B cell (primary cell): ENCODE data around the gene TLE2. TPM values are rescaled to one million over a fixed set of nuclear protein-coding genes. Genes with fewer than 3 reads are reported as not detected.

ENCODE experiments used
- ATAC-seq: fragments of 200-7000 bp; cut with Tn5 transposase; one replicate; pipeline ENCODE4 v1.10.0; 2021; ENCODE audit warnings: low read depth, mild to moderate bottlenecking, moderate number of reproducible peaks, moderate library complexity
- CTCF ChIA-PET: fragments of 350-600 bp; sonication (Branson Sonifier 250); formaldehyde crosslinking; loops from one replicate; lab custom pipeline; 2021; ENCODE audit warnings: antibody characterized with exemption, inconsistent platforms; lab: Charles Lee
- POLR2A ChIA-PET: fragments of 350-600 bp; sonication (Branson Sonifier 250); formaldehyde crosslinking; loops from one replicate; lab custom pipeline; 2021; ENCODE audit warnings: antibody characterized with exemption; lab: Charles Lee
- DNase-seq: peaks from one replicate; pipeline ENCODE4 v3.0.0; 2013
- H2AFZ ChIP-seq: 2 replicates; pipeline ENCODE4 v1.6.1; 2012; ENCODE audit warnings: mild to moderate bottlenecking, low read depth, low read length; ENCODE audit not compliant: insufficient read depth, poor library complexity, severe bottlenecking
- H3K27ac ChIP-seq, 2 donors: 1 replicate in 1 of 2; 2 replicates in 1 of 2; pipeline ENCODE4 v1.5.1; 2012 to 2013; ENCODE audit warnings: low read length in 2 of 2, mild to moderate bottlenecking in 2 of 2, moderate library complexity in 1 of 2
- H3K27me3 ChIP-seq, 4 experiments: fragments of 200-600 bp in 1 of 4; sonication (generic) in 1 of 4; replicated peaks in 1 of 4; 1 replicate in 2 of 4; 2 replicates in 2 of 4; pipeline versions ENCODE4 v1.6.1 to v1.7.0; 2013 to 2016; ENCODE audit warnings: low read length in 3 of 4, mild to moderate bottlenecking in 2 of 4, mixed read lengths in 1 of 4, moderate library complexity in 1 of 4; ENCODE audit not compliant: insufficient read depth in 4 of 4, control insufficient read depth in 3 of 4; ENCODE audit errors: control extremely low read depth in 1 of 4
- H3K36me3 ChIP-seq, 2 experiments: replicated peaks in 1 of 2; 1 replicate in 1 of 2; 2 replicates in 1 of 2; pipeline versions ENCODE4 v1.6.1 to v1.7.1; 2013; ENCODE audit warnings: low read length in 1 of 2; ENCODE audit not compliant: insufficient read depth in 2 of 2, control insufficient read depth in 1 of 2; ENCODE audit errors: control extremely low read depth in 1 of 2, extremely low read depth in 1 of 2
- H3K4me1 ChIP-seq, 2 donors: fragments of 200-600 bp in 1 of 2; sonication (generic) in 1 of 2; 1 replicate in 1 of 2; 2 replicates in 1 of 2; pipeline versions ENCODE4 v1.5.1 to v1.6.1; 2013 to 2017; ENCODE audit warnings: low read length in 2 of 2; ENCODE audit not compliant: control insufficient read depth in 2 of 2, insufficient read depth in 2 of 2
- H3K4me2 ChIP-seq: replicated peaks from 2 replicates; pipeline ENCODE3; 2012; ENCODE audit warnings: mild to moderate bottlenecking, low read depth, low read length; ENCODE audit not compliant: poor library complexity, severe bottlenecking
- H3K4me3 ChIP-seq, 5 experiments: fragments of 200-600 bp in 1 of 5; sonication (generic) in 1 of 5; 1 replicate in 3 of 5; 2 replicates in 2 of 5; pipeline versions ENCODE4 v1.5.1 to v1.7.0; 2011 to 2016; ENCODE audit warnings: low read length in 4 of 5, mild to moderate bottlenecking in 4 of 5, low read depth in 2 of 5, control low read depth in 1 of 5, moderate library complexity in 1 of 5; ENCODE audit not compliant: insufficient read depth in 1 of 5; ENCODE audit errors: control extremely low read depth in 1 of 5, extremely low read depth in 1 of 5
- H3K79me2 ChIP-seq: fragments of 200-600 bp; sonication (generic); one replicate; pipeline ENCODE4 v1.6.0; 2016; ENCODE audit warnings: low read length; ENCODE audit not compliant: control insufficient read depth, insufficient read depth
- H3K9ac ChIP-seq: fragments of 200-600 bp; sonication (generic); 2 replicates; pipeline ENCODE4 v1.6.1; 2017; ENCODE audit warnings: mild to moderate bottlenecking, low read length, moderate library complexity
- H3K9me3 ChIP-seq, 3 donors: one replicate each; pipeline versions ENCODE4 v1.6.1 to v1.7.1; 2013; ENCODE audit warnings: low read length in 2 of 3; ENCODE audit not compliant: control insufficient read depth in 2 of 3, insufficient read depth in 1 of 3; ENCODE audit errors: control extremely low read depth in 1 of 3
- H4K20me1 ChIP-seq: 2 replicates; pipeline ENCODE4 v1.6.0; 2012; ENCODE audit warnings: mild to moderate bottlenecking, low read length; ENCODE audit not compliant: insufficient read depth, control insufficient read depth, poor library complexity, severe bottlenecking
- H3K27ac Mint-ChIP-seq: one replicate; pipeline ENCODE4 v1.8.0; 2021; ENCODE audit warnings: mixed read lengths
- H3K27me3 Mint-ChIP-seq: one replicate; pipeline ENCODE4 v1.8.0; 2021; ENCODE audit warnings: mixed read lengths
- H3K4me1 Mint-ChIP-seq: one replicate; pipeline ENCODE4 v1.8.0; 2021; ENCODE audit warnings: mixed read lengths
- H3K4me3 Mint-ChIP-seq: one replicate; pipeline ENCODE4 v1.8.0; 2021; ENCODE audit warnings: mixed read lengths
- H3K9me3 Mint-ChIP-seq: one replicate; pipeline ENCODE4 v1.8.0; 2022; ENCODE audit warnings: mixed read lengths; ENCODE audit not compliant: insufficient read depth
- CTCF ChIP-seq: fragments of 200-600 bp; IDR thresholded peaks from one replicate; pipeline ENCODE4 v1.8.0; 2022; ENCODE audit warnings: antibody characterized with exemption, mild to moderate bottlenecking
- EZH2 ChIP-seq: IDR thresholded peaks from 2 replicates; pipeline ENCODE4 v1.6.1; 2012; ENCODE audit warnings: borderline replicate concordance, low read depth, mild to moderate bottlenecking, moderate library complexity, low read length; ENCODE audit not compliant: insufficient read depth, poor library complexity, severe bottlenecking
- WGBS: methylation state at CpG from one replicate; pipeline ENCODE4 v1.1.5; 2013; ENCODE audit warnings: missing lambda C conversion rate; ENCODE audit not compliant: insufficient coverage; 5-methylcytosine and 5-hydroxymethylcytosine counted together
- intact Hi-C: fragments of 100-400 bp; cut with micrococcal nuclease; formaldehyde crosslinking; loops from one replicate; pipeline ENCODE4 v1.10.0; 2022
- polyA plus RNA-seq: library from polyadenylated mRNA; depleted of rRNA; stranded (reverse); fragments of >200 nt; gene quantifications from 2 replicates; pipeline ENCODE4 v1.2.3, GENCODE V29; 2012
- total RNA-seq, 2 donors: library from RNA; stranded (reverse); fragments of 120-200 nt in 1 of 2; gene quantifications; 1 replicate in 1 of 2; 2 replicates in 1 of 2; pipeline versions ENCODE4 v1.2.3 to v1.2.4, GENCODE V29; 2013 to 2022

Gene TLE2
- total and polyA plus RNA-seq, 2 donors (not counting 1 experiment from before 2014, with no cell fraction given), result 3.0 to 5.3 TPM

GRCh38 chr19:2973229-2973628 is 55.9 kb downstream of the TLE2 start:
- Histone ChIP-seq H3K79me2 (no peaks in the 10 kb centered on the region), H3K9me3 (peaks cover 0 to 10% (median 0%) of the 10 kb centered on the region in 3 donors), H2AFZ (no peak overlapping the region), H3K27ac (no peak overlapping the region), H3K4me1 (peaks cover 30 to 48% of the 10 kb centered on the region in 2 donors), H3K4me2 (no peak overlapping the region), H3K4me3 (no peak overlapping the region), H3K36me3 (no peaks in the 10 kb centered on the region), H4K20me1 (no peaks in the 10 kb centered on the region), H3K9ac (no peak overlapping the region), H3K27me3 (peaks cover 0 to 5% (median 2%) of the 10 kb centered on the region in 4 experiments)
- DNase-seq (no peak), ATAC-seq (no peak)
- Mint-ChIP-seq H3K4me1 (peaks cover 31% of the 10 kb centered on the region), H3K27me3 (no peaks in the 10 kb centered on the region), H3K9me3 (no peaks in the 10 kb centered on the region), H3K27ac (no peak overlapping the region), H3K4me3 (no peak overlapping the region)
- ChIA-PET POLR2A (interaction anchor here (0.7 kb wide), 1 partner anchor 518 kb away, joined by 5 read pairs; no protein-coding TSS in a partner anchor), CTCF (interaction anchor here (1.1 to 1.2 kb wide), 2 partner anchors 11 to 131 kb away, joined by 3 to 4 read pairs; no protein-coding TSS in a partner anchor)
- intact Hi-C loops, result no loop called here
- 100% methylated on average over 1 of the region's 8 CpGs for WGBS
- no peak for TF ChIP-seq EZH2
- TF ChIP-seq CTCF, result no peak

GRCh38 chr19:2970201-2970835 is 58.8 kb downstream of the TLE2 start:
- Histone ChIP-seq H3K9me3 (peaks cover 0 to 27% (median 0%) of the 10 kb centered on the region in 3 donors), H3K27me3 (peaks cover 0 to 5% (median 2%) of the 10 kb centered on the region in 4 experiments), H3K4me1 (peaks cover 41 to 51% of the 10 kb centered on the region in 2 donors), H3K4me3 (no peak overlapping the region), H3K36me3 (no peaks in the 10 kb centered on the region), H3K79me2 (no peaks in the 10 kb centered on the region), H3K9ac (no peak overlapping the region), H4K20me1 (no peaks in the 10 kb centered on the region), H3K4me2 (no peak overlapping the region), H3K27ac (no peak overlapping the region), H2AFZ (no peak overlapping the region)
- DNase-seq (no peak), ATAC-seq (no peak)
- POLR2A ChIA-PET, result interaction anchor here (0.6 to 1.0 kb wide), 2 partner anchors 134 to 590 kb away, joined by 3 to 5 read pairs; no protein-coding TSS in a partner anchor
- Mint-ChIP-seq H3K4me3 (no peak overlapping the region), H3K4me1 (peaks cover 35% of the 10 kb centered on the region), H3K9me3 (no peaks in the 10 kb centered on the region), H3K27ac (no peak overlapping the region), H3K27me3 (no peaks in the 10 kb centered on the region)
- intact Hi-C loops, result no loop called here
- CTCF ChIA-PET, result interaction anchor here (0.6 to 2.1 kb wide), 5 partner anchors 7 to 472 kb away, joined by 3 to 5 read pairs (median 4); no protein-coding TSS in a partner anchor
- 64% methylated on average over 4 of the region's 9 CpGs for WGBS
- TF ChIP-seq CTCF (no peak), EZH2 (no peak)
